Stimulated activated CD8-positive, alpha-beta memory T cell treated with anti-CD3 and anti-CD28 coated beads, Interleukin-12 subunit alpha, Interleukin-12 subunit beta, amount 100 ng/mL, for 4 hours (primary cell): ENCODE measurements around the gene CUEDC2.

Experiments
- DNase-seq: peaks from one replicate; pipeline ENCODE4 v3.0.0-alpha.2; 2020; ENCODE audit warnings: low read depth

CUEDC2 gene

DNA sequence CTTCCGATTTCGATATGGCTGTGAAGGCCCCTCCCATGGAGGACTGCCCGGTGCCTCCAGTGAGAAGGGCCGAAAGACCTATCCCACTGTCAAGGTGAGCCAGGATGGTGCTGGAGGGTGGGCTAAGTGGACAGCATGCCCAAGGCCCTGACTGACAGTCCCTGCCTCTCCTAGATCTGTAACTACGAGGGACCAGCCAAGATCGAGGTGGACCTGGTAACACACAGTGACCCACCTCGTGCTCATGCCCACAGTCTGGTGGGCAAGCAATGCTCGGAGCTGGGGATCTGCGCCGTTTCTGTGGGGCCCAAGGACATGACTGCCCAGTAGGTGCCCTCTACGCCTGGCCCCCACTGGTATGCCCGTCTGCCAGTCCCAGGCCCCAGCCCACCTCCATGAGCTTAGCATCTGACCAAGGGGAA is 35.6 kb downstream of the CUEDC2 start:
- no peak for DNase-seq

GRCh38 chr10:102396317-102396650 is 36.1 kb downstream of the CUEDC2 start:
- no peak for DNase-seq

DNA sequence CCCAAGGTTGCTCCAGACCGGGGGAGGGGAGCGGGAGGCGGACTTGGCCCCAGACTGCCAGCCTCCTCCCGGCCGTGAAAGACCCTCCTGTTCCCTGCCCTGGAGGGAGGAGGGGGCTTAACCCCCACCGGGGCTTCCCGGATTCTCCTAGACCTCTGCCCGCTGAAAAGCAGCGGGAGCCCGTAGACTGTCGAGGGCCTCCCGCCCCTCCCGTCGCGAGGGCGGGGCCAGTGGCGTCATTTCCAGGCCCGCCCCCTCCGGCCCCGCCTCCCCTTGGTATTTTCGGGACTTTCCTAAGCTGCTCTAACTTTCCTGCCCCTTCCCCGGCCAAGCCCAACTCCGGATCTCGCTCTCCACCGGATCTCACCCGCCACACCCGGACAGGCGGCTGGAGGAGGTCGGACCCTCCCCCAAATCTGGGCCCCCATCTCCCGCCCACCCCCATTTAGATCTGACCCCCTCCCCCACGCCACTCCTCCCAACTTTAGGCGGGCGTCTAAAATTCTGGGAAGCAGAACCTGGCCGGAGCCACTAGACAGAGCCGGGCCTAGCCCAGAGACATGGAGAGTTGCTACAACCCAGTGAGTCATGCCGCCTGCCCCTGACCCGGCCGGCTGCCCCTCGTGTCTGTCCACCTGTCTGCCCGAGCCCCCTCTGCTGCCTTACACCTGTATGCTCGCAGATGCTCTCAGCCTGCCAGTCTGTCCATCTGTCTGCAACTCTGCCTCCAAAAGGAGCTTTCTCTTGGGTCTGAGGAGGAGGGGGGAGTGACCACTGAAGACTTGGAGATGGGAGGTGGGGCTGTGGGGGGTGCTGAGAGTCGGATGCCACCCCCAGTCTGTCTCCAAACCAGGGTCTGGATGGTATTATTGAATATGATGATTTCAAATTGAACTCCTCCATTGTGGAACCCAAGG is 36.7 kb downstream of the CUEDC2 start, which contains the start of gene NFKB2:
NFKB2 (plus strand) TSS at position 306 of the 917 bp plus-strand sequence; CDS start at position 561, 255 bp downstream.
- DNase-seq, result peak; percentile 89

- DNase-seq, result no peak
These were observed 37.5 kb downstream of the CUEDC2 start for GRCh38 chr10:102394801-102395399.

DNA sequence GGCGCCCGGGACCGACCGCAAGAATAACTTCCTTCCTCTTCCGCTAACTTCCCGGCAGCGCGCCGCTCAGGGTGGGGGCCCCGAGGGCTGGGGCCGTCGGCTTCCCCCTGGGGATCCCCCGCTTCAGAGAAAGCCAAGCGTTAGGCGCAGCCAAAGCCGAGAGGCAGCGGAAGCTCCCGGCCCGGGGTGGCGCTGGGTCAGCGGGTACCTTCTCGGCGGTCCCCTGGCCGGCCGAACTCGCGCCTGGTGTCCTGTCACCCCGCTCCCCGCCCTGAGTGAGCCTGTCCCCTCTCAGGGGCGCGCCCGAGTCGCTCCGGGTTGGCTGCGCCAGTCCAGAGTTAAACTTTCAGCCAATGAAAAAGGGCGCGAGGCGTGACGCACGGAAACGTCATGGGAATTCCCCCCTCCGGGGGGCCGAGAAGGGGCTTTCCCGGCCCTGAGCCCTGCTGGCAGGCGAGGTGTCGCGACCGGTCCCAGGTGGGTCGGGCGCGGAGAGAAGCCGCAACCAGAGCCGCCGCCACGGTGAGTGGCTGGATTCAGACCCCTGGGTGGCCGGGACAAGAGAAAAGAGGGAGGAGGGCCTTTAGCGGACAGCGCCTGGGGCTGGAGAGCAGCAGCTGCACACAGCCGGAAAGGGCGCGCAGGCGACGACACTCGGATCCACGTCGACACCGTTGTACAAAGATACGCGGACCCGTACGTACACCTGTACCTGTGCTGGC is 38.1 kb downstream of the CUEDC2 start:
- peak; percentile 99 for DNase-seq

DNA sequence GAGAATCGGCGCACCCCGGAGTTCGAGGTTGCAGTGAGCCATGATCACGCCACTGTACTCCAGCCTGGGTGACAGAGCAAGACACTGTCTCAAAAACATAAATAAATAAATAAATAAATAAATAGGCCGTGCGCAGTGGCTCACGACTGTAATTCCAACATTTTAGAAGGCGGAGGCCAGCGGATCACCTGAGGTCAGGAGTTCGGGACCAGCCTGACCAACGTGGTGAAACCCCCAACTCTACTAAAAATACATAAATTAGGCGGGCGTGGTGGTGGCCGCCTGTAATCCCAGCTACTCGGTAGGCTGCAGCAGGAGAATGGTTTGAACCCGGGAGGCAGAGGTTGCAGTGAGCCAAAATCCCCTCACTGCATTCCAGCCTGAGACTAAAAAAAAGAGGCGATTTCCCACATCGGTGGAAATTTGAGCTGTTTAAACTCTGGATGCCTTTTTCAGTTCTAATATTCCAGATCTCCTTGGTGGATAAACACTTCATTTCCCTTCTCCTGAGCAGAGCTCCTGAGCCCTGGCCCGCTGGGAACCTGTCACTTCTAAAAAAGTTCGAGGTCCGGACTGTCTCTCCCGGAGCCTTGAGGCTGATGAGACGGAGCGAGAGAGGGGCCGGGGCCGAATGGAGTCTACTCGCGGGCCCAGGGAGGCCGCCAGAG is 38.8 kb downstream of the CUEDC2 start:
- DNase-seq, result no peak

DNA sequence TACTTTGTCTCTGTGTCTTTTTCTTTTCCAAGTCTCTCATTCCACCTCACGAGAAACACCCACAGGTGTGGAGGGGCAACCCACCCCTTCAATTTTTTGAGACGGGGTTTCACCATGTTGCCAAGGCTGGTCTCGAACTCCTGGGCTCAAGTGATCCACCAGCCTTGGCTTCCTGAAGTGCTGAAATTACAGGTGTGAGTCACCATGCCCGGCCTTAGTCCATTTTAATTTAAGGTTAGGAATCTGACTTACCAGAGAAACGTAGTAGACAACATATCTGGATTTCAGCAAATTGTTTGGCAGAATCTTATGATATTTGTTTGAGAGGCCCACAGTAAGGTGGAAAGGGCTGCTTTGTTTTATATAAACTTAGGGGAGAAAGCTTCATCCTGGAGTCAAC is 40.1 kb downstream of the CUEDC2 start:
- DNase-seq, result no peak

DNA sequence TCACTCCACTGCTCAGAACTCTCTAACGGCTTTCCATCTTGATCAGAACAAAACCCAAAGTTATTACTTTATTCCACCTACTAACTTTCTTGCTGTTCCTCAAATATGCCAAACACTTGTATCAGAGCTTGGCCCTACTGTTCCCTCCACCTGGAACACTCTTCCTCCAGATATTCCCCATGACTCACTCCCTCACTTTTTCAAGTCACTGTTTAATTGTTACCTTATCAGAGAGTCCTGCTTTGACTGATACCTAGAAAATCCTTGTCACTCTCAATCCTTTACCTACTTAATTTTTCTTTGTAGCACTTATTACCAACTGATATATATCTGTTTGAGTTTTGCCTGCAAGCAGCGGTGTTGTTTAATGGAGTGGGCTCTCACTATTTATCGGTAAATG is 42.5 kb downstream of the CUEDC2 start:
- DNase-seq, result no peak

GRCh38 chr10:102384606-102385429 is 47.6 kb downstream of the CUEDC2 start:
- no peak for DNase-seq

DNA sequence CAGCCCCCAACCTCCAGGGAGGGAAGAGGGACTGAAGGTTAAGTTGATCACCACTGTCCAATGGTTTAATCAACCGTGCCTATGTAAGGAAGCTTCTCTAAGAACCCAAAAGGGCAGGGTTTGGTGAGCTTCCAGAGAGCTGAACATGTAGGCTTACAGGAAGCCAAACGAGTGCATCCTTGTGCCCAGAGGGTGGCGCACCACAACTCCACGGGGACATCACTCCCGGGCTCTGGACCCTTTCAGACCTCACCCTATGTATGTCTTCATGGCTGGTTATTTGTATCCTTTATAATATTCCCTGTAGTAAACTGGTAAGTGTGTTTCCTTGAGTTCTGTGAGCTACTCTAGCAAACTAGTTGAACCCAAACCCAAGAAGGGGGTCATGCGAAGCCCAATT is 48.3 kb downstream of the CUEDC2 start:
- no peak for DNase-seq

DNA sequence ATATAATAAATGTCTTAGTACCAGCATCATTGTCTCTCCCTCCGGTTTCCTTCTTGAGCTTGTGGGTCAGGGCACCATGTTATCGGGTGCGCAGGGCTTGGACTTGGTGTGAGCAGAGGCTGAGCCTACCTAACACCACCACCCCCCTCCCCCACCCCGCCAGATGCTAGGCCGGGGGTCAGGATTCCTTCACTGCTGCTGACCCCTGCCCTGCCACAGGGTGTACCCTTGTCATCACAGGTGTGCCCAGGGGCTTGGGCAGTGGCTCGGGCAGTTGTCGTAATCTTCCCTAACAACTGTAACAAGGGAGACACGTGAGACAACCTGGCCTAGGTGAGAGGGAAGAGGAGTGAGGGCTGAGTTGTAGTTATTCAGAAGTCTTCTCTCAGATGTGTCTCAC is 49.5 kb downstream of the CUEDC2 start:
- DNase-seq, result no peak

DNA sequence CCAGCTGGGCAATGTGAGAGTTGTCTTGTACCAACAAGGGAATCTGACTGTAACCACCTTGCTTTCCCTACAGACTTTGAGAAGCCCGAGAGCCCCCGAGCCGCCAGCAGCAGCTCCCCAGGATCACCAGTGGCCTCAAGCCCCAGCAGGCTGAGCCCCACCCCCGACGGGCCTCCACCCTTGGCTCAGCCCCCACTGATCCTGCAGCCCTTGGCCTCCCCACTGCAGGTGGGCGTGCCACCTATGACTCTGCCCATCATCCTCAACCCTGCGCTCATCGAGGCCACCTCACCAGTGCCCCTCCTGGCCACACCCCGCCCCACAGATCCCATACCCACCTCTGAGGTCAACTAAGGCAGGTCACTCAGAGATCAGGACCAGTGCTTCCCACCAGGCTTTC is 50.4 kb downstream of the CUEDC2 start:
- no peak for DNase-seq

- DNase-seq, result no peak
These were observed 53.0 kb downstream of the CUEDC2 start for GRCh38 chr10:102379383-102379782.

- no peak for DNase-seq
These were observed 55.5 kb downstream of the CUEDC2 start for GRCh38 chr10:102376901-102377300.

- no peak for DNase-seq
These were observed 56.5 kb downstream of the CUEDC2 start for GRCh38 chr10:102375867-102376266.

- DNase-seq, result no peak
These were observed 57.1 kb downstream of the CUEDC2 start for GRCh38 chr10:102375250-102375649.
